Panc1 (cell line): ENCODE results near the gene OR10D3. TPM values are rescaled to one million over a fixed set of nuclear protein-coding genes. Genes with fewer than 3 reads are reported as not detected.

Experiments used
- ATAC-seq: fragments of 200-7000 bp; cut with Tn5 transposase; 2 replicates; pipeline ENCODE4 v1.9.1; 2020; ENCODE audit warnings: mild to moderate bottlenecking, moderate library complexity
- Bru-seq: library from RNA; stranded (reverse); fragments of 400-500 nt; gene quantifications from one replicate; lab custom pipeline; 2021; lab: Mats Ljungman, UMichigan
- BruChase-seq, 2 experiments: library from RNA; stranded (reverse); fragments of 400-500 nt; gene quantifications; one replicate each; lab custom pipeline; 2021; lab: Mats Ljungman, UMichigan
- BruUV-seq: library from RNA; stranded (reverse); fragments of 400-500 nt; replicated peaks from 2 replicates; lab custom pipeline; 2021; lab: Mats Ljungman, UMichigan
- CTCF ChIA-PET: fragments of 300-600 bp; sonication (Branson Sonifier 250); formaldehyde crosslinking; loops from one replicate; lab custom pipeline; 2022; ENCODE audit warnings: antibody characterized with exemption; lab: Charles Lee
- POLR2A ChIA-PET: fragments of 300-600 bp; sonication (Branson Sonifier 250); formaldehyde crosslinking; loops from one replicate; lab custom pipeline; 2022; ENCODE audit warnings: antibody characterized with exemption; lab: Charles Lee
- DNase-seq: peaks from one replicate; pipeline ENCODE4 v3.0.0-alpha.2; 2010; ENCODE audit warnings: low read depth, low spot score
- H3K27ac ChIP-seq: 2 replicates; pipeline ENCODE4 v1.5.1; 2011; ENCODE audit warnings: mild to moderate bottlenecking, low read length, inconsistent platforms
- H3K27me3 ChIP-seq: fragments of 200-500 bp; sonication (Bioruptor generic); 2 replicates; pipeline ENCODE4 v1.6.0; 2014; ENCODE audit warnings: low read length, inconsistent platforms; ENCODE audit not compliant: control insufficient read depth, insufficient read depth
- H3K36me3 ChIP-seq: fragments of 200-500 bp; sonication (Bioruptor generic); 2 replicates; pipeline ENCODE4 v1.5.1; 2014; ENCODE audit warnings: inconsistent platforms, mild to moderate bottlenecking, low read length, moderate library complexity; ENCODE audit not compliant: control insufficient read depth, insufficient read depth
- H3K4me1 ChIP-seq: 2 replicates; pipeline ENCODE4 v1.5.1; 2011; ENCODE audit warnings: inconsistent platforms, mild to moderate bottlenecking, low read length, moderate library complexity; ENCODE audit not compliant: control insufficient read depth, insufficient read depth
- H3K4me3 ChIP-seq, 2 experiments: 2 replicates each; pipeline ENCODE4 v1.5.1; 2011 to 2012; ENCODE audit warnings: low read depth in 2 of 2, low read length in 2 of 2, mild to moderate bottlenecking in 2 of 2, inconsistent platforms in 1 of 2, moderate library complexity in 1 of 2
- H3K9me3 ChIP-seq: fragments of 200-500 bp; sonication (Bioruptor generic); 2 replicates; pipeline ENCODE4 v1.5.1; 2014; ENCODE audit warnings: low read depth, mild to moderate bottlenecking, inconsistent platforms, low read length, moderate library complexity; ENCODE audit not compliant: control insufficient read depth, insufficient read depth
- POLR2AphosphoS5 ChIP-seq: IDR thresholded peaks from 2 replicates; pipeline ENCODE4 v1.6.1; 2012; ENCODE audit warnings: mild to moderate bottlenecking, low read depth, low read length, moderate library complexity
- SIN3A ChIP-seq: IDR thresholded peaks from 2 replicates; pipeline ENCODE4 v1.6.1; 2012; ENCODE audit warnings: low read depth, mild to moderate bottlenecking, low read length, moderate library complexity, borderline replicate concordance; ENCODE audit not compliant: insufficient read depth
- TCF7L2 ChIP-seq: IDR thresholded peaks from 2 replicates; pipeline ENCODE4 v1.6.1; 2011; ENCODE audit warnings: mild to moderate bottlenecking, low read depth, low read length, inconsistent platforms
- in situ Hi-C: cut with HindIII; loops from 2 replicates; pipeline ENCODE4 v1.10.0; 2016; ENCODE audit warnings: low sequenced_read_pairs, low pct_unique_long_range_greater_than_20kb
- intact Hi-C: fragments of 100-400 bp; cut with micrococcal nuclease; formaldehyde crosslinking; loops from one replicate; pipeline ENCODE4 v1.10.0; 2022; ENCODE audit not compliant: unreplicated experiment
- long read RNA-seq: library from polyadenylated mRNA; unstranded; transcript quantifications from one replicate; pipeline ENCODE4 v2.0.0, GENCODE V29; 2021; ENCODE audit not compliant: unreplicated experiment
- polyA plus RNA-seq: library from polyadenylated mRNA; unstranded; fragments of >200 nt; gene quantifications from one replicate; pipeline ENCODE4 v1.2.1, GENCODE V29; 2012; ENCODE audit warnings: missing spikeins; ENCODE audit not compliant: insufficient read length
- total RNA-seq: library from RNA; stranded (reverse); gene quantifications from one replicate; pipeline ENCODE4 v1.2.1, GENCODE V29; 2021; ENCODE audit not compliant: unreplicated experiment
- TF ChIP-seq, protein P1 (sequence below): fragments of 450-650 bp; IDR thresholded peaks from 2 replicates; pipeline ENCODE4 v1.5.1; 2017; ENCODE audit warnings: mild to moderate bottlenecking
- TF ChIP-seq, protein P2 (sequence below), 2 experiments: IDR thresholded peaks; 2 replicates each; pipeline ENCODE4 v1.6.1; 2011 to 2012; ENCODE audit warnings: low read depth in 2 of 2, control low read depth in 1 of 2, low read length in 1 of 2, mild to moderate bottlenecking in 1 of 2, moderate library complexity in 1 of 2; ENCODE audit not compliant: insufficient read depth in 1 of 2

The OR10D3 gene, protein sequence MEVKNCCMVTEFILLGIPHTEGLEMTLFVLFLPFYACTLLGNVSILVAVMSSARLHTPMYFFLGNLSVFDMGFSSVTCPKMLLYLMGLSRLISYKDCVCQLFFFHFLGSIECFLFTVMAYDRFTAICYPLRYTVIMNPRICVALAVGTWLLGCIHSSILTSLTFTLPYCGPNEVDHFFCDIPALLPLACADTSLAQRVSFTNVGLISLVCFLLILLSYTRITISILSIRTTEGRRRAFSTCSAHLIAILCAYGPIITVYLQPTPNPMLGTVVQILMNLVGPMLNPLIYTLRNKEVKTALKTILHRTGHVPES
- total RNA-seq, result not detected
- polyA plus RNA-seq, result not detected
- Bru-seq, nascent RNA, result not detected
- percentile 16 among the genes with signal in this experiment for BruChase-seq, experiment 1, labeled RNA remaining after a 2-hour chase
- BruChase-seq, experiment 2, labeled RNA remaining after a 6-hour chase, result not detected
- long read RNA-seq, result 0 reads

DNA sequence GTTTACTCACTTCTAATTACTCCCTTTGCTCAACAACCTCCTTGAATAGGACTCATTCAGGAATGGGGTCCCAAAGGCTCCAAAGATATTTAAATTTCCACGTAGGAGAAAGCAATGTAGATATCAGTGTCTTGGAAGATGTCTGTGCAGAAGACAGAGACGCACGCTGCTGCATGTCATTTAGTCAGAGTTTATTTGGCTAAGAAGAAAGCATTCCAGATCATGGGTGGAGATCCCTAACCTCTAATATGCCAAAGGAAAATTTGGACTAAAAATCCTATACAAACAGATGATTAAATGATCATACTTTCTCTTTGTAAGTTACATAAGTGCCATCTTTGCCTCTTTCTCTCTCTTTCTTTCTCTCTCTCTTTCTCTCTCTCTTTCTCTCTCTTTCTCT lies at the start of gene OR10D3:
Gene OR10D3, plus strand, starts transcription at position 278 of the 400 bp plus-strand sequence. CDS start 1,925 bp downstream, outside the sequence.
- POLR2A ChIA-PET, result no interaction called here
- no peaks in the 10 kb centered on the region for H3K9me3 ChIP-seq
- ATAC-seq, result no peak
- in situ Hi-C loops (no loop called here), intact Hi-C loops (no loop called here)
- no peak within 1 kb of the TSS for H3K27ac ChIP-seq
- no peaks in the 10 kb centered on the region for H3K27me3 ChIP-seq
- H3K36me3 ChIP-seq, result no peaks in the 10 kb centered on the region
- TF ChIP-seq SIN3A, result no peak
- TF ChIP-seq, protein P1, sequence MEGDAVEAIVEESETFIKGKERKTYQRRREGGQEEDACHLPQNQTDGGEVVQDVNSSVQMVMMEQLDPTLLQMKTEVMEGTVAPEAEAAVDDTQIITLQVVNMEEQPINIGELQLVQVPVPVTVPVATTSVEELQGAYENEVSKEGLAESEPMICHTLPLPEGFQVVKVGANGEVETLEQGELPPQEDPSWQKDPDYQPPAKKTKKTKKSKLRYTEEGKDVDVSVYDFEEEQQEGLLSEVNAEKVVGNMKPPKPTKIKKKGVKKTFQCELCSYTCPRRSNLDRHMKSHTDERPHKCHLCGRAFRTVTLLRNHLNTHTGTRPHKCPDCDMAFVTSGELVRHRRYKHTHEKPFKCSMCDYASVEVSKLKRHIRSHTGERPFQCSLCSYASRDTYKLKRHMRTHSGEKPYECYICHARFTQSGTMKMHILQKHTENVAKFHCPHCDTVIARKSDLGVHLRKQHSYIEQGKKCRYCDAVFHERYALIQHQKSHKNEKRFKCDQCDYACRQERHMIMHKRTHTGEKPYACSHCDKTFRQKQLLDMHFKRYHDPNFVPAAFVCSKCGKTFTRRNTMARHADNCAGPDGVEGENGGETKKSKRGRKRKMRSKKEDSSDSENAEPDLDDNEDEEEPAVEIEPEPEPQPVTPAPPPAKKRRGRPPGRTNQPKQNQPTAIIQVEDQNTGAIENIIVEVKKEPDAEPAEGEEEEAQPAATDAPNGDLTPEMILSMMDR, result no peak
- TF ChIP-seq TCF7L2, result no peak
- no peak for TF ChIP-seq POLR2AphosphoS5
- TF ChIP-seq, protein P2, sequence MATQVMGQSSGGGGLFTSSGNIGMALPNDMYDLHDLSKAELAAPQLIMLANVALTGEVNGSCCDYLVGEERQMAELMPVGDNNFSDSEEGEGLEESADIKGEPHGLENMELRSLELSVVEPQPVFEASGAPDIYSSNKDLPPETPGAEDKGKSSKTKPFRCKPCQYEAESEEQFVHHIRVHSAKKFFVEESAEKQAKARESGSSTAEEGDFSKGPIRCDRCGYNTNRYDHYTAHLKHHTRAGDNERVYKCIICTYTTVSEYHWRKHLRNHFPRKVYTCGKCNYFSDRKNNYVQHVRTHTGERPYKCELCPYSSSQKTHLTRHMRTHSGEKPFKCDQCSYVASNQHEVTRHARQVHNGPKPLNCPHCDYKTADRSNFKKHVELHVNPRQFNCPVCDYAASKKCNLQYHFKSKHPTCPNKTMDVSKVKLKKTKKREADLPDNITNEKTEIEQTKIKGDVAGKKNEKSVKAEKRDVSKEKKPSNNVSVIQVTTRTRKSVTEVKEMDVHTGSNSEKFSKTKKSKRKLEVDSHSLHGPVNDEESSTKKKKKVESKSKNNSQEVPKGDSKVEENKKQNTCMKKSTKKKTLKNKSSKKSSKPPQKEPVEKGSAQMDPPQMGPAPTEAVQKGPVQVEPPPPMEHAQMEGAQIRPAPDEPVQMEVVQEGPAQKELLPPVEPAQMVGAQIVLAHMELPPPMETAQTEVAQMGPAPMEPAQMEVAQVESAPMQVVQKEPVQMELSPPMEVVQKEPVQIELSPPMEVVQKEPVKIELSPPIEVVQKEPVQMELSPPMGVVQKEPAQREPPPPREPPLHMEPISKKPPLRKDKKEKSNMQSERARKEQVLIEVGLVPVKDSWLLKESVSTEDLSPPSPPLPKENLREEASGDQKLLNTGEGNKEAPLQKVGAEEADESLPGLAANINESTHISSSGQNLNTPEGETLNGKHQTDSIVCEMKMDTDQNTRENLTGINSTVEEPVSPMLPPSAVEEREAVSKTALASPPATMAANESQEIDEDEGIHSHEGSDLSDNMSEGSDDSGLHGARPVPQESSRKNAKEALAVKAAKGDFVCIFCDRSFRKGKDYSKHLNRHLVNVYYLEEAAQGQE (IDR thresholded peaks at IDR 0.05; ENCODE audit: insufficient read depth in 1 of 2, low read depth in 2 of 2, low read length in 1 of 2), result no peak
- H3K4me1 ChIP-seq, result no peaks in the 10 kb centered on the region
- CTCF ChIA-PET, result no interaction called here
- H3K4me3 ChIP-seq, result no peak within 1 kb of the TSS
- no TSS peak for BruUV-seq
- DNase-seq, result no peak

DNA sequence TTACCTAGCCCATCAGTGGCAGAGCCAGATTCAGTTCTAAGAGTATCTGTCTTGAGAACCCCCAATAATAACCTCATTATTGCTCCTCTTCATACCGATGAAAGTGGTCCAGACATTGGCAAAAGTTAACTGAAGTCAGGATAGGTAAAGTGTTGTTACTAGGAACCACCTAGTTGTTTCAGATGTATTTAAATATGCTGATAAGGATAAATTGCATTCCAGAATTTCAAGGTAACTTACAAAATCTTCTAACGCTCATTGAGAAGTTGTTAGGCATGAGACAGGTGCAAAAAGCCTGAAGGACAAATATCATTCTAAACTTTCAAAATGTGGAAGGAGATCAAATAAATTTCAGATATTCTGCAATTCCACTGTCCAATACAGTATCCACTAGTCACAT lies 40.1 kb upstream of the OR10D3 start:
- no peak overlapping the region for H3K4me3 ChIP-seq
- no peaks in the 10 kb centered on the region for H3K4me1 ChIP-seq
- no TSS peak for BruUV-seq
- in situ Hi-C loops (no loop called here), intact Hi-C loops (no loop called here)
- H3K27ac ChIP-seq, result no peak overlapping the region
- POLR2A ChIA-PET, result no interaction called here
- H3K36me3 ChIP-seq, result no peaks in the 10 kb centered on the region
- no peak for DNase-seq
- no peak for ATAC-seq
- no peak for TF ChIP-seq TCF7L2
- TF ChIP-seq, protein P2 (IDR thresholded peaks at IDR 0.05; ENCODE audit: insufficient read depth in 1 of 2, low read depth in 2 of 2, low read length in 1 of 2), result no peak
- no peak for TF ChIP-seq POLR2AphosphoS5
- TF ChIP-seq SIN3A, result no peak
- TF ChIP-seq, protein P1, result no peak
- CTCF ChIA-PET, result no interaction called here
- no peaks in the 10 kb centered on the region for H3K27me3 ChIP-seq
- no peaks in the 10 kb centered on the region for H3K9me3 ChIP-seq
